HG02870 (cell line): ENCODE data around the gene GLIPR1L2.
A peak's percentile ranks its signal among the peaks of the same experiment; 100 is the strongest.

Experiments
- ATAC-seq: cut with Tn5 transposase; IDR thresholded peaks from one replicate; pipeline ENCODE4 v1.9.1; 2021; ENCODE audit warnings: mild to moderate bottlenecking, moderate library complexity; ENCODE audit not compliant: unreplicated experiment

GLIPR1L2 gene

DNA sequence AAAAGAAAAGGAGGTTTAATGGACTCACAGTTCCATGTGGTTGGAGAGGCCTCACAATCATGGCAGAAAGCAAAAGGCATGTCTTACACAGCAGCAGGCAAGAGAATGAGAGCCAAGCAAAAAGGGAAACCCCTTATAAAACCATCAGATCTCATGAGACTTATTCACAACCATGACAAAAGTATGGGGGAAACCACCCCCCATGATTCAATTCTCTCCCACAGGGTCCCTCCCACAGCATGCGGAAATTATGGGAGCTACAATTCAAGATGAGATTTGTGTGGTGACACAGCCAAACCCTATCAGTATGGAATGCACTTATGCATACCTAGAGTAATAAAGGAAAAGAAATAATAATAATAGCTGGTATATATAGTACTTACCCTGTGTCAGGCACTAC, 85.2 kb downstream of the GLIPR1L2 start:
- no peak for ATAC-seq

- ATAC-seq = no peak
Measured at GRCh38 chr12:75477137-75477536, 86.2 kb downstream of the GLIPR1L2 start.

- ATAC-seq = peak; percentile 19
Measured at GRCh38 chr12:75478116-75478794, 87.4 kb downstream of the GLIPR1L2 start.

GRCh38 chr12:75479963-75480461, 89.1 kb downstream of the GLIPR1L2 start:
- peak; percentile 22 for ATAC-seq

- ATAC-seq = peak; percentile 93
Measured at GRCh38 chr12:75480469-75480949, 89.6 kb downstream of the GLIPR1L2 start, which contains the start of gene GLIPR1. Gene GLIPR1 (plus strand): TSS chr12:75480755. CDS start chr12:75480881, 126 bp downstream.

GRCh38 chr12:75481013-75481705, 90.3 kb downstream of the GLIPR1L2 start:
- ATAC-seq = peak; percentile 19

DNA sequence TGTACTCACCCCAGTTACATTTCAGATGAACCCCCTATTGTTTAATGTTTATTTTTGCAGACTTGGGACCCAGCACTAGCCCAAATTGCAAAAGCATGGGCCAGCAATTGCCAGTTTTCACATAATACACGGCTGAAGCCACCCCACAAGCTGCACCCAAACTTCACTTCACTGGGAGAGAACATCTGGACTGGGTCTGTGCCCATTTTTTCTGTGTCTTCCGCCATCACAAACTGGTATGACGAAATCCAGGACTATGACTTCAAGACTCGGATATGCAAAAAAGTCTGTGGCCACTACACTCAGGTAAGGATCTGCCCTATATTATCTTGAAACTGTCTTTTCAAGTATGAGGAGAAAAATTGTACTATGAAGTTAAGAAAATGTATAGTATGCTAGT, 90.9 kb downstream of the GLIPR1L2 start:
- no peak for ATAC-seq
